Upper lobe of right lung (tissue), 1 donor: ENCODE measurements around the gene MXD4. TPM values are rescaled to one million over a fixed set of nuclear protein-coding genes. Genes with fewer than 3 reads are reported as not detected.

Source experiments
- ATAC-seq: fragments of 200-7000 bp; cut with Tn5 transposase; one replicate; pipeline ENCODE4 v1.9.1; 2020; ENCODE audit warnings: mild to moderate bottlenecking, moderate library complexity
- DNase-seq: peaks from one replicate; pipeline ENCODE4 v3.0.0-alpha.2; 2020
- H3K27ac ChIP-seq: fragments of 200-600 bp; one replicate; pipeline ENCODE4 v1.8.0; 2022
- H3K27me3 ChIP-seq: fragments of 200-600 bp; one replicate; pipeline ENCODE4 v1.8.0; 2022; ENCODE audit warnings: mild to moderate bottlenecking
- H3K36me3 ChIP-seq: fragments of 200-600 bp; one replicate; pipeline ENCODE4 v1.8.0; 2022
- H3K4me1 ChIP-seq: fragments of 200-600 bp; one replicate; pipeline ENCODE4 v1.8.0; 2022
- H3K4me3 ChIP-seq: fragments of 200-600 bp; one replicate; pipeline ENCODE4 v1.8.0; 2022; ENCODE audit warnings: mild to moderate bottlenecking
- H3K9me3 ChIP-seq: fragments of 200-600 bp; one replicate; pipeline ENCODE4 v1.8.0; 2022
- CTCF ChIP-seq: fragments of 200-600 bp; IDR thresholded peaks from one replicate; pipeline ENCODE4 v1.8.0; 2022; ENCODE audit warnings: antibody characterized with exemption
- intact Hi-C: fragments of 100-400 bp; cut with DNase I; formaldehyde crosslinking; loops from one replicate; pipeline ENCODE4 v1.11.0; 2022
- total RNA-seq: library from RNA; stranded (reverse); fragmentation: NEBNext Ultra II Directional; extraction: Animal tissue kit (Norgen Biotek cat#: 25700); gene quantifications from one replicate; pipeline ENCODE4 v1.2.1, GENCODE V29; 2021
- donor health status: DM: no; HTN: yes; CAD: no; lungs with severe emphysema.

MXD4 gene
- total RNA-seq, 1 donor from 2014 or later = 72.7 TPM

- Histone ChIP-seq H3K36me3 (no peaks in the 10 kb centered on the region), H3K4me1 (no peaks in the 10 kb centered on the region), H3K27ac (peak overlapping the region; percentile 24), H3K9me3 (peaks cover 3% of the 10 kb centered on the region), H3K27me3 (no peaks in the 10 kb centered on the region), H3K4me3 (no peak overlapping the region)
- no peak for ATAC-seq
- DNase-seq = peak; percentile 41
- no peak for TF ChIP-seq CTCF
- intact Hi-C loops = no loop called here
Observed at GRCh38 chr4:2290488-2290887, 28.6 kb upstream of the MXD4 start.

GRCh38 chr4:2289955-2290333, 28.0 kb upstream of the MXD4 start:
- no peak overlapping the region for H3K4me3 ChIP-seq
- H3K27me3 ChIP-seq = no peaks in the 10 kb centered on the region
- no peaks in the 10 kb centered on the region for H3K36me3 ChIP-seq
- no peaks in the 10 kb centered on the region for H3K4me1 ChIP-seq
- ATAC-seq (no peak), DNase-seq (peak; percentile 58)
- peaks cover 3% of the 10 kb centered on the region for H3K9me3 ChIP-seq
- TF ChIP-seq CTCF = no peak
- intact Hi-C loops = no loop called here
- H3K27ac ChIP-seq = no peak overlapping the region

GRCh38 chr4:2289311-2289954, 27.5 kb upstream of the MXD4 start:
- no peaks in the 10 kb centered on the region for H3K4me1 ChIP-seq
- intact Hi-C loops = no loop called here
- no peak overlapping the region for H3K4me3 ChIP-seq
- no peaks in the 10 kb centered on the region for H3K27me3 ChIP-seq
- H3K9me3 ChIP-seq = peaks cover 3% of the 10 kb centered on the region
- no peak for TF ChIP-seq CTCF
- ATAC-seq (no peak), DNase-seq (peak; percentile 51)
- no peak overlapping the region for H3K27ac ChIP-seq
- no peaks in the 10 kb centered on the region for H3K36me3 ChIP-seq

DNA sequence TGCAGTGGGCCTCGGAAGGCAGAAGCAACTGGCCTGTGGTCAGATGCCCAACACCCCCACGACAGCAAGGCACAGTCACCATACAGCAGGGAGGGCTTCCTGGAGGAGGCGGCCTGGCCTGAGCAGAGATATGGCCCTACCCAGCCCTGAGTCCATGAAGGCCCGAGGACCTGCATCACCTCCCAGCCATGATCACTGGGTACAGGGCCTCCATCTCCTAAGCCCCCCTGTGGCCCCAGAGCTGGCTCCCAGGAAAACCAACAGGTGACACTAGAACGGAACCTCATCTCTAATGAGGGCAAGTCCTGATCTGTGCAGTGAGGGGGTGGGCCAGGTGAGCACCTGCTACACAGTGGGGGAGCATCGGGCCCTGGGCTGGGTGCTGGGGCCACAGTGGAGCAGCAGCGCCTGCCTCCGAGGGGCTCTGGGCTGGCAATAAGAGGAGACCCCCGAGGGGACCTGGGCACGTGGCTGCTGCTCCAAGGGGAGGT, 26.2 kb upstream of the MXD4 start:
- intact Hi-C loops = no loop called here
- no peaks in the 10 kb centered on the region for H3K9me3 ChIP-seq

DNA sequence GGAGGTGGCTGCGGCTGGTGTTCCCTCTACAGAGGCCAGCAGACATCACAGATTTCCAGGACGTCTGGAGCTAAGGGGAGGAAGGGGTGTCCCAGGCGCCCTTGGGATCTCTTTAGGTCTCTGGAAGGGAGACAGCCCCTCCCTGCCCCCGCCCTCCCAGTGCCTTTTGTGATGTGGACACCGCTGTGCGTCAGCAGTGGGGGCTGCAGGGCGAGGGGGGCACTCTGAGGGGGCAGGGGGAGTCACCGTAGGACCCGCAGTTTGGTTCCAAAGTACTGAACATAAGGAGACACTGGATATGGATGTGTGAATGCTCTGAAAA, 25.6 kb upstream of the MXD4 start:
- peak; percentile 37 for DNase-seq
- H3K9me3 ChIP-seq = no peaks in the 10 kb centered on the region
- H3K4me1 ChIP-seq = no peaks in the 10 kb centered on the region
- H3K4me3 ChIP-seq = no peak overlapping the region
- no peak for ATAC-seq
- intact Hi-C loops = no loop called here
- H3K27me3 ChIP-seq = no peaks in the 10 kb centered on the region
- H3K36me3 ChIP-seq = no peaks in the 10 kb centered on the region
- H3K27ac ChIP-seq = no peak overlapping the region
- TF ChIP-seq CTCF = no peak

More for the DNA sequence above, 26.2 kb upstream of the MXD4 start:
- Histone ChIP-seq H3K27me3 (no peaks in the 10 kb centered on the region), H3K27ac (no peak overlapping the region), H3K4me3 (no peak overlapping the region), H3K4me1 (no peaks in the 10 kb centered on the region), H3K36me3 (no peaks in the 10 kb centered on the region)
- TF ChIP-seq CTCF = no peak
- ATAC-seq (no peak), DNase-seq (peak; percentile 50)
